Right cardiac atrium (tissue), 5 donors: Measurements from ENCODE around the gene SV2C. TPM values are rescaled to one million over a fixed set of nuclear protein-coding genes. Genes with fewer than 3 reads are reported as not detected.

Experiments used
- ATAC-seq, 2 donors: fragments of 200-7000 bp; cut with Tn5 transposase; one replicate each; pipeline versions ENCODE4 v1.8.0 to v1.9.1; 2020; ENCODE audit warnings: moderate library complexity in 2 of 2, mild to moderate bottlenecking in 1 of 2
- DNase-seq, 3 donors: peaks; one replicate each; pipeline ENCODE4 v3.0.0-alpha.2; 2020
- H3K27ac ChIP-seq: one replicate; pipeline ENCODE4 v1.5.1; 2013; ENCODE audit warnings: mild to moderate bottlenecking, low read length, control low read depth, moderate library complexity
- H3K27me3 ChIP-seq: one replicate; pipeline ENCODE4 v1.6.1; 2013; ENCODE audit not compliant: control insufficient read depth, insufficient read depth
- H3K4me1 ChIP-seq: one replicate; pipeline ENCODE4 v1.6.1; 2013; ENCODE audit warnings: low read length; ENCODE audit not compliant: control insufficient read depth, insufficient read depth
- H3K4me3 ChIP-seq: one replicate; pipeline ENCODE4 v1.5.1; 2013; ENCODE audit warnings: low read length, control low read depth
- H3K9me3 ChIP-seq: one replicate; pipeline ENCODE4 v1.6.1; 2013; ENCODE audit warnings: low read length; ENCODE audit not compliant: control insufficient read depth
- WGBS: extraction: QIAGEN DNeasy Blood & Tissue Kit; methylation state at CpG from one replicate; pipeline ENCODE4 v1.1.7; 2013; 5-methylcytosine and 5-hydroxymethylcytosine counted together
- intact Hi-C, 4 donors: fragments of 100-400 bp; cut with DNase I; formaldehyde crosslinking; loops; one replicate each; pipeline versions ENCODE4 v1.11.0 to v1.14.0; 2022 to 2023
- polyA plus RNA-seq: library from polyadenylated mRNA; stranded (reverse); fragments of 200-250 nt; gene quantifications from one replicate; pipeline ENCODE4 v1.2.3, GENCODE V29; 2013
- total RNA-seq, 4 donors: library from RNA; stranded (reverse); fragmentation: NEBNext Ultra II Directional; extraction: Animal tissue kit (Norgen Biotek cat#: 25700); gene quantifications; one replicate each; pipeline ENCODE4 v1.2.1, GENCODE V29; 2021
- donor health status: healthy with polysubstance abuse.
- donor health status: DM: no; HTN: yes; CAD: no.
- donor health status: DM: no; HTN: no; CAD: no.
- donor health status: DM: no; HTN: yes; CAD: no; lungs with severe emphysema.
- donor health status: DM: yes; HTN: yes; CAD: no.

Gene SV2C
- total and polyA plus RNA-seq, 5 donors: 0.02 to 0.88 (median 0.11) TPM; not detected in 1

DNA sequence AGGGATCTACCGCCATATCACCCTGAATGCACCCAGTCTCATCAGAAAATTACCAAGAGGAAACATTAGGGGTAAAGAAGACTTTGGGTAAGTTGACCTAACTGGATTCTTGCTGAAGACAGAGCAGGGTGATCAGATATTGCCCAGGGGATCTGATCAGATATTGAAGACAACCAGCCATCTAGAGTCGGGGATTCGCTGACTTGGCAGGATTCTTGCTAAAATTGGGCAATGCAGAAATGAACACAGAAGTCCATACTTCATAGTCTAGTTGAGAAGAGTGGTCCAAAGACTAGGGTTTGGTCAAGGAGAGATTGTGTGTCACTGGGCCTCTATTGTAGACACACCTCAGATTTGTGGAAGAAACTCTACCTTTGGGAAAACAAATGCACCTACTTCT lies 107.2 kb downstream of the SV2C start:
- DNase-seq (no peak), ATAC-seq (no peak)
- intact Hi-C loops: no loop called here
- Histone ChIP-seq H3K9me3 (no peaks in the 10 kb centered on the region), H3K27ac (no peak overlapping the region), H3K4me3 (no peak overlapping the region), H3K27me3 (no peaks in the 10 kb centered on the region), H3K4me1 (no peaks in the 10 kb centered on the region)
- 79% methylated on average over 3 of the region's 3 CpGs for WGBS

- no peaks in the 10 kb centered on the region for H3K27me3 ChIP-seq
- no peak overlapping the region for H3K4me3 ChIP-seq
- H3K9me3 ChIP-seq: no peaks in the 10 kb centered on the region
- H3K4me1 ChIP-seq: no peaks in the 10 kb centered on the region
- H3K27ac ChIP-seq: no peak overlapping the region
- ATAC-seq (no peak), DNase-seq (no peak)
- intact Hi-C loops: no loop called here
- 45% methylated on average over 5 of the region's 5 CpGs for WGBS
These were observed 109.7 kb downstream of the SV2C start for GRCh38 chr5:76192837-76193236.

DNA sequence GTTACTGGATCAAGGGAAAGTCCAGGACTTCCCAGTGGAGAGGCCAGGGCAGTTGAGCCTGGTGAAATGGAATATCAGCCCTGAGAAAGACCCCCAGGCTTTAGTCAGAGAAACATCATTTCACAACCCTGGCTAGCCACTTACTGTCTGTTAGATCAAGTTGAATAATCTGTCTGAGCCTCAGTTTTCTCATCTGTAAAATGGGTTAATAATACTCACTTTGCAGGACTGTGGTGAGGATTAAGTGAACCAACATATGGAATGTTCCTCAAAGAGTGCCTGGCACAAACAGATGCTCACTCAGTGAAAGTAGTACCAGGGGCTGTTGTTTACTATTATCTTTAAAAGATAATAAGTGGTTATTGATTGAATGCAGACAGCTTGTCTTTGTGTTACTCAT lies 110.5 kb downstream of the SV2C start:
- Histone ChIP-seq H3K27ac (no peak overlapping the region), H3K4me3 (no peak overlapping the region), H3K27me3 (no peaks in the 10 kb centered on the region), H3K4me1 (no peaks in the 10 kb centered on the region), H3K9me3 (no peaks in the 10 kb centered on the region)
- intact Hi-C loops: no loop called here
- DNase-seq (no peak), ATAC-seq (no peak)

DNA sequence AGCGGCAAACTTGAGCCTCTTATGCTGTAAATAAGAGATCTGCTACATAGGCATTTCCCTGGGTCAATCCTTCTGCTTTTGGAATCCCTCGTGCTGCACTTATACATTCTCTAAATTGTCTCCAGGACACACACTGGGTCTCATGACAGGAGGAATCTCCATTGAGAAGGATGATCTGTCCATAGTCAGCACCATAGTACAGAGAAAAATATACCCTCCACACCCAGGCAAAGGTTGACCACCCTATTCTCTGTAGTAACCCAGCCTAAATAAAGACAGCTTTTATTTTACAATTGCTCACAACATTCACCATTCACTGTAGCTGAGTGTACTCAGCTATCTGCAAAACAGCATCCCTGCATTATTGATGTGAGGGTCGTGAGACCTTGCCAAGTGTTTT lies 111.2 kb downstream of the SV2C start:
- WGBS: 58% methylated on average over 3 of the region's 3 CpGs
- H3K4me3 ChIP-seq: no peak overlapping the region

GRCh38 chr5:76196457-76196856 lies 113.3 kb downstream of the SV2C start:
- ATAC-seq (no peak), DNase-seq (no peak)
- intact Hi-C loops: no loop called here
- H3K27ac ChIP-seq: no peak overlapping the region
- no peak overlapping the region for H3K4me3 ChIP-seq
- 88% methylated on average over 3 of the region's 3 CpGs for WGBS
- H3K4me1 ChIP-seq: no peaks in the 10 kb centered on the region
- no peaks in the 10 kb centered on the region for H3K27me3 ChIP-seq
- H3K9me3 ChIP-seq: no peaks in the 10 kb centered on the region

More for the DNA sequence above, 111.2 kb downstream of the SV2C start:
- Histone ChIP-seq H3K4me1 (no peaks in the 10 kb centered on the region), H3K27ac (no peak overlapping the region), H3K9me3 (no peaks in the 10 kb centered on the region), H3K27me3 (no peaks in the 10 kb centered on the region)
- intact Hi-C loops: no loop called here
- no peak for DNase-seq
- no peak for ATAC-seq

- H3K4me3 ChIP-seq: no peak overlapping the region
- 81% methylated on average over 2 of the region's 2 CpGs for WGBS
- intact Hi-C loops: no loop called here
These were observed 113.8 kb downstream of the SV2C start for GRCh38 chr5:76196886-76197489.

DNA sequence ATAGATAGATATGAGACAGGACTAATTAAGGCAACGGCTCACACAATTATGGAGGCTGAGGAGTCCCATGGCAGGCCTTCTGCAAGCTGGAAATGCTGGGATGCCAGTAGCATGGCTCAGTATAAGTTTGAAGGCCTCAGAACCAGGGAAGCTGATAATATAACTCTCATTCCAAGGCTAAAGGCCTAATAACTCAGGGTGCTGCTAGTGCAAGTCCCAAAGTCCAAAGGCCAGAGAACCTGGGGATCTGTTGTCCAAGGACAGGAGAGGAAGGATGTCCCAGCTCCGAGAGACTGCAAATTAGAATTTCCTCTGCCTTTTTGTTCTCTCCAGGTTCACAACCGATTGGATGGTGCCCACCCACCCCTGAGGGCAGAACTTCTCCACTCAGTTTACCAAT lies 114.5 kb downstream of the SV2C start:
- H3K4me1 ChIP-seq: no peaks in the 10 kb centered on the region
- ATAC-seq: no peak
- no peak overlapping the region for H3K27ac ChIP-seq
- no peak overlapping the region for H3K4me3 ChIP-seq
- no peak for DNase-seq
- no peaks in the 10 kb centered on the region for H3K9me3 ChIP-seq
- intact Hi-C loops: no loop called here
- H3K27me3 ChIP-seq: no peaks in the 10 kb centered on the region
- 84% methylated on average over 3 of the region's 3 CpGs for WGBS

More at GRCh38 chr5:76196886-76197489, 113.8 kb downstream of the SV2C start:
- H3K9me3 ChIP-seq: no peaks in the 10 kb centered on the region
- no peak overlapping the region for H3K27ac ChIP-seq
- ATAC-seq (no peak), DNase-seq (no peak)
- no peaks in the 10 kb centered on the region for H3K27me3 ChIP-seq
- H3K4me1 ChIP-seq: no peaks in the 10 kb centered on the region

DNA sequence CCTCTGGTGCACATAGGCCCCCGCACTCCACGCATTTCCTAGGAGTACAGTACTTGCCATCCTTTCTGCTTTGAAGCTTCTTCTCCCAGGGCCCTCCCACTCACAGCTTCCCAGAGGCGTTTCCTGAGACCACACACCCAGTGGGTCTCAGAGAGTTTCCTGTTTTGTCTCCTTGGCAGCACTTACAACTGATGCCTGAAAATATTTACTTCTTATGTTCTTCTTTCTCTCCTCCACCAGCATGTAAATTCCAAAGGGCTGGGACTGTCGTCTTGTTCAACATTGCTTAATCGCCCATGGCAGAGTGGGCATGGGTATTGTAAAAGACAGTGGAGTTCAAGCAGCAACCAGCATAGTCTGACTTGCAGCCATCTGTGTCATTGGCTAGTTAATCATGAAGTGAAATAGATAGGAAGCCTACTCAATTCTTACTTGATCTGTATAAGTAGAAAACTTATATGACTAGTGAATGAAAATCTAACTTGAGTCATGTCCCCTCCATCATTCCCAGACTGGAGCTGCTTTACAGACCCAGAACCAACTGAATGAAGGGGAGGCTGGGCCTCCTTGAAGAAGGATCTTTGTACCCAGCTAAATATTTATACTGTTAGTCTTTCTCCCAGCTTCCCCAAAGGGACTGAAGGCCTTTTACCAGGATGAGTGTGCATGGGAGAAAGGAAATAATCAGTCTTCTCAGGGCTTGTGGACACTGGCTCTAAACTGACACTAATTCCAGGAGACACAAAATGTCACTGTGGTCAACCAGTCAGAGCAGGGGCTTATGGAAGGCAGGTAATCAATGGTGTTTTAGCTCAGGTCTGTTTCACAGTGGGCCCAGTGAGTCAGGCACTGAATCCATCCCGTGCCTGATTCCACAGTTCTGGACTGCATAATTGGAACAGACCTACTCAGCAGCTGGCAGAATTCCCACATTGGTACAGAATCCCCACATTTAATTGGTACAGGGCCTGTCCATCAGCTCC lies 116.4 kb downstream of the SV2C start:
- Histone ChIP-seq H3K4me3 (no peak overlapping the region), H3K27me3 (no peaks in the 10 kb centered on the region), H3K27ac (no peak overlapping the region), H3K4me1 (no peaks in the 10 kb centered on the region), H3K9me3 (no peaks in the 10 kb centered on the region)
- ATAC-seq (no peak), DNase-seq (no peak)
- 41% methylated on average over 6 of the region's 6 CpGs for WGBS
- intact Hi-C loops: no loop called here

- intact Hi-C loops: no loop called here
- H3K27me3 ChIP-seq: no peaks in the 10 kb centered on the region
- ATAC-seq (no peak), DNase-seq (no peak)
- 79% methylated on average over 5 of the region's 5 CpGs for WGBS
- no peak overlapping the region for H3K27ac ChIP-seq
- H3K4me1 ChIP-seq: no peaks in the 10 kb centered on the region
- no peak overlapping the region for H3K4me3 ChIP-seq
- H3K9me3 ChIP-seq: no peaks in the 10 kb centered on the region
These were observed 119.0 kb downstream of the SV2C start for GRCh38 chr5:76202182-76202581.

- ATAC-seq: no peak
- no peak overlapping the region for H3K27ac ChIP-seq
- no peaks in the 10 kb centered on the region for H3K4me1 ChIP-seq
- no peak overlapping the region for H3K4me3 ChIP-seq
- no peaks in the 10 kb centered on the region for H3K27me3 ChIP-seq
- H3K9me3 ChIP-seq: no peaks in the 10 kb centered on the region
- no peak for DNase-seq
- intact Hi-C loops: no loop called here
- 82% methylated on average over 1 of the region's 1 CpG for WGBS
These were observed 121.0 kb downstream of the SV2C start for GRCh38 chr5:76204191-76204590.

- DNase-seq: no peak
- Histone ChIP-seq H3K4me3 (no peak overlapping the region), H3K27me3 (no peaks in the 10 kb centered on the region), H3K4me1 (no peaks in the 10 kb centered on the region), H3K27ac (no peak overlapping the region), H3K9me3 (peaks cover 2% of the 10 kb centered on the region)
- 33% methylated on average over 3 of the region's 3 CpGs for WGBS
- intact Hi-C loops: no loop called here
- ATAC-seq: no peak
These were observed 121.5 kb downstream of the SV2C start for GRCh38 chr5:76204713-76205112.
